Duodenal mucosa (tissue), 2 donors: ENCODE results near the gene ZNF331.

ENCODE experiments used
- H3K27ac ChIP-seq: one replicate; pipeline ENCODE4 v1.7.0; 2013; ENCODE audit warnings: low read depth, low read length
- H3K27me3 ChIP-seq, 2 donors: one replicate each; pipeline ENCODE4 v1.7.0; 2013; ENCODE audit warnings: low read length in 2 of 2, control low read depth in 1 of 2; ENCODE audit not compliant: insufficient read depth in 2 of 2, control insufficient read depth in 1 of 2
- H3K36me3 ChIP-seq, 2 donors: one replicate each; pipeline ENCODE4 v1.7.0; 2013; ENCODE audit warnings: low read length in 2 of 2, control low read depth in 1 of 2; ENCODE audit not compliant: insufficient read depth in 2 of 2, control insufficient read depth in 1 of 2
- H3K4me1 ChIP-seq, 2 donors: one replicate each; pipeline ENCODE4 v1.7.0; 2013; ENCODE audit warnings: low read length in 2 of 2, control low read depth in 1 of 2; ENCODE audit not compliant: insufficient read depth in 2 of 2, control insufficient read depth in 1 of 2
- H3K4me3 ChIP-seq, 2 donors: one replicate each; pipeline ENCODE4 v1.7.0; 2013; ENCODE audit warnings: low read length in 2 of 2, low read depth in 1 of 2
- H3K9ac ChIP-seq, 2 donors: one replicate each; pipeline ENCODE4 v1.7.0; 2013; ENCODE audit warnings: low read length in 2 of 2, low read depth in 1 of 2
- H3K9me3 ChIP-seq, 2 donors: one replicate each; pipeline ENCODE4 v1.7.0; 2013; ENCODE audit warnings: low read length in 2 of 2, control low read depth in 1 of 2; ENCODE audit not compliant: control insufficient read depth in 1 of 2

The ZNF331 gene

GRCh38 chr19:53538378-53539109 is 599 bp downstream of the ZNF331 start:
- Histone ChIP-seq H3K9me3 (peaks cover 0 to 4% of the 10 kb centered on the region in 2 donors), H3K27me3 (no peaks in the 10 kb centered on the region), H3K27ac (peak overlapping the region; percentile 79), H3K4me3 (peak overlapping the region; percentile 82 to 98), H3K36me3 (no peaks in the 10 kb centered on the region), H3K9ac (peak overlapping the region; percentile 67), H3K4me1 (no peaks in the 10 kb centered on the region)

GRCh38 chr19:53540091-53540490 is 2.1 kb downstream of the ZNF331 start:
- Histone ChIP-seq H3K4me1 (no peaks in the 10 kb centered on the region), H3K27me3 (no peaks in the 10 kb centered on the region), H3K4me3 (no peak overlapping the region), H3K9ac (no peak overlapping the region), H3K9me3 (peaks cover 0 to 4% of the 10 kb centered on the region in 2 donors), H3K36me3 (peaks cover 0 to under 1% of the 10 kb centered on the region in 2 donors), H3K27ac (no peak overlapping the region)

- no peak overlapping the region for H3K4me3 ChIP-seq
- peaks cover 0 to 5% of the 10 kb centered on the region in 2 donors for H3K36me3 ChIP-seq
- no peaks in the 10 kb centered on the region for H3K4me1 ChIP-seq
- no peak overlapping the region for H3K9ac ChIP-seq
- no peak overlapping the region for H3K27ac ChIP-seq
- no peaks in the 10 kb centered on the region for H3K27me3 ChIP-seq
- peaks cover 0 to 4% of the 10 kb centered on the region in 2 donors for H3K9me3 ChIP-seq
These were observed 4.0 kb downstream of the ZNF331 start for GRCh38 chr19:53541971-53542370.

- no peak overlapping the region for H3K27ac ChIP-seq
- H3K36me3 ChIP-seq: peaks cover 0 to 5% of the 10 kb centered on the region in 2 donors
- peaks cover 0 to 4% of the 10 kb centered on the region in 2 donors for H3K9me3 ChIP-seq
- H3K4me3 ChIP-seq: no peak overlapping the region
- no peaks in the 10 kb centered on the region for H3K4me1 ChIP-seq
- no peaks in the 10 kb centered on the region for H3K27me3 ChIP-seq
- H3K9ac ChIP-seq: no peak overlapping the region
These were observed 7.5 kb downstream of the ZNF331 start for GRCh38 chr19:53545271-53546065.

- no peaks in the 10 kb centered on the region for H3K27me3 ChIP-seq
- peaks cover 0 to 4% of the 10 kb centered on the region in 2 donors for H3K9me3 ChIP-seq
- no peaks in the 10 kb centered on the region for H3K4me1 ChIP-seq
- no peak overlapping the region for H3K9ac ChIP-seq
- H3K36me3 ChIP-seq: peaks cover 0 to 5% of the 10 kb centered on the region in 2 donors
- H3K4me3 ChIP-seq: no peak overlapping the region
- H3K27ac ChIP-seq: no peak overlapping the region
These were observed 9.0 kb downstream of the ZNF331 start for GRCh38 chr19:53546758-53547513.

GRCh38 chr19:53549340-53549739 is 11.4 kb downstream of the ZNF331 start:
- no peak overlapping the region for H3K27ac ChIP-seq

GRCh38 chr19:53552001-53552721 is 14.2 kb downstream of the ZNF331 start:
- peaks cover 0 to 4% of the 10 kb centered on the region in 2 donors for H3K9me3 ChIP-seq
- H3K27me3 ChIP-seq: no peaks in the 10 kb centered on the region
- H3K9ac ChIP-seq: no peak overlapping the region
- no peak overlapping the region for H3K27ac ChIP-seq
- peaks cover 0 to 3% of the 10 kb centered on the region in 2 donors for H3K4me1 ChIP-seq
- H3K36me3 ChIP-seq: no peaks in the 10 kb centered on the region
- H3K4me3 ChIP-seq: no peak overlapping the region

More at GRCh38 chr19:53549340-53549739, 11.4 kb downstream of the ZNF331 start:
- H3K36me3 ChIP-seq: peaks cover 0 to 5% of the 10 kb centered on the region in 2 donors
- H3K4me1 ChIP-seq: no peaks in the 10 kb centered on the region
- H3K27me3 ChIP-seq: no peaks in the 10 kb centered on the region
- H3K9ac ChIP-seq: no peak overlapping the region
- H3K9me3 ChIP-seq: peaks cover 0 to 4% of the 10 kb centered on the region in 2 donors
- H3K4me3 ChIP-seq: no peak overlapping the region

GRCh38 chr19:53553156-53553555 is 15.2 kb downstream of the ZNF331 start:
- Histone ChIP-seq H3K27me3 (no peaks in the 10 kb centered on the region), H3K4me3 (no peak overlapping the region), H3K9ac (no peak overlapping the region), H3K4me1 (peaks cover 0 to 3% of the 10 kb centered on the region in 2 donors), H3K36me3 (no peaks in the 10 kb centered on the region), H3K9me3 (peaks cover 0 to 4% of the 10 kb centered on the region in 2 donors), H3K27ac (no peak overlapping the region)

- H3K27ac ChIP-seq: peak overlapping the region; percentile 62
- peak overlapping the region; percentile 79 to 96 for H3K4me3 ChIP-seq
- H3K9me3 ChIP-seq: peaks cover 0 to 4% of the 10 kb centered on the region in 2 donors
- H3K27me3 ChIP-seq: no peaks in the 10 kb centered on the region
- peaks cover 0 to 3% of the 10 kb centered on the region in 2 donors for H3K4me1 ChIP-seq
- H3K9ac ChIP-seq: peak overlapping the region; percentile 78 to 84
- peaks cover 0 to 3% of the 10 kb centered on the region in 2 donors for H3K36me3 ChIP-seq
These were observed 16.2 kb downstream of the ZNF331 start for GRCh38 chr19:53553865-53554791.
